ENCODE data around the gene FLNB.

DNA sequence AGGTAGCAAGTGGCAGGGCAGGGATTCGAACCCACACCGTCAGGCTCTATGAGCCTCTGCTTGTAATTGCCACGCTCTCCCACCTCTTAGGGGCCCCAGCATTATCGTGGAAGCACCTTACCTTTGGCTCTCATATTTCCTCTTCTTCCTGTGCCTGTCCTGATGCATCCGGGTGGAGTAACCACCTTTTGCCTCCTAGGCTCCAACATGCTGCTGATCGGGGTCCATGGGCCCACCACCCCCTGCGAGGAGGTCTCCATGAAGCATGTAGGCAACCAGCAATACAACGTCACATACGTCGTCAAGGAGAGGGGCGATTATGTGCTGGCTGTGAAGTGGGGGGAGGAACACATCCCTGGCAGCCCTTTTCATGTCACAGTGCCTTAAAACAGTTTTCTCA lies 162.2 kb downstream of the FLNB start:
- no peak for TF ChIP-seq CTCF (IDR thresholded peaks at IDR 0.05)
- TF ChIP-seq SIN3A (IDR thresholded peaks at IDR 0.05; ENCODE audit: borderline replicate concordance, insufficient read depth, low read depth, low read length) = no peak
- TF ChIP-seq POLR2AphosphoS5 (IDR thresholded peaks at IDR 0.05; ENCODE audit: low read depth, low read length) = no peak
- TF ChIP-seq, protein P1, sequence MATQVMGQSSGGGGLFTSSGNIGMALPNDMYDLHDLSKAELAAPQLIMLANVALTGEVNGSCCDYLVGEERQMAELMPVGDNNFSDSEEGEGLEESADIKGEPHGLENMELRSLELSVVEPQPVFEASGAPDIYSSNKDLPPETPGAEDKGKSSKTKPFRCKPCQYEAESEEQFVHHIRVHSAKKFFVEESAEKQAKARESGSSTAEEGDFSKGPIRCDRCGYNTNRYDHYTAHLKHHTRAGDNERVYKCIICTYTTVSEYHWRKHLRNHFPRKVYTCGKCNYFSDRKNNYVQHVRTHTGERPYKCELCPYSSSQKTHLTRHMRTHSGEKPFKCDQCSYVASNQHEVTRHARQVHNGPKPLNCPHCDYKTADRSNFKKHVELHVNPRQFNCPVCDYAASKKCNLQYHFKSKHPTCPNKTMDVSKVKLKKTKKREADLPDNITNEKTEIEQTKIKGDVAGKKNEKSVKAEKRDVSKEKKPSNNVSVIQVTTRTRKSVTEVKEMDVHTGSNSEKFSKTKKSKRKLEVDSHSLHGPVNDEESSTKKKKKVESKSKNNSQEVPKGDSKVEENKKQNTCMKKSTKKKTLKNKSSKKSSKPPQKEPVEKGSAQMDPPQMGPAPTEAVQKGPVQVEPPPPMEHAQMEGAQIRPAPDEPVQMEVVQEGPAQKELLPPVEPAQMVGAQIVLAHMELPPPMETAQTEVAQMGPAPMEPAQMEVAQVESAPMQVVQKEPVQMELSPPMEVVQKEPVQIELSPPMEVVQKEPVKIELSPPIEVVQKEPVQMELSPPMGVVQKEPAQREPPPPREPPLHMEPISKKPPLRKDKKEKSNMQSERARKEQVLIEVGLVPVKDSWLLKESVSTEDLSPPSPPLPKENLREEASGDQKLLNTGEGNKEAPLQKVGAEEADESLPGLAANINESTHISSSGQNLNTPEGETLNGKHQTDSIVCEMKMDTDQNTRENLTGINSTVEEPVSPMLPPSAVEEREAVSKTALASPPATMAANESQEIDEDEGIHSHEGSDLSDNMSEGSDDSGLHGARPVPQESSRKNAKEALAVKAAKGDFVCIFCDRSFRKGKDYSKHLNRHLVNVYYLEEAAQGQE (IDR thresholded peaks at IDR 0.05; ENCODE audit: insufficient read depth in 1 of 2, low read depth in 2 of 2, low read length in 1 of 2) = no peak
- TF ChIP-seq TCF7L2 (IDR thresholded peaks at IDR 0.05; ENCODE audit: low read depth, low read length) = no peak

Measured in Panc1 (cell line).